GM21619 (cell line): Measurements from ENCODE around the gene RNF223.
A peak's percentile ranks its signal among the peaks of the same experiment; 100 is the strongest.
"Not testable (repeated sequence)": the region's sequence is repeated elsewhere in the genome, so short reads cannot be mapped to it uniquely, and the experiment has no call there.

Experiments used
- ATAC-seq: cut with Tn5 transposase; IDR thresholded peaks from one replicate; pipeline ENCODE4 v1.9.1; 2021; ENCODE audit not compliant: unreplicated experiment

Gene RNF223

DNA sequence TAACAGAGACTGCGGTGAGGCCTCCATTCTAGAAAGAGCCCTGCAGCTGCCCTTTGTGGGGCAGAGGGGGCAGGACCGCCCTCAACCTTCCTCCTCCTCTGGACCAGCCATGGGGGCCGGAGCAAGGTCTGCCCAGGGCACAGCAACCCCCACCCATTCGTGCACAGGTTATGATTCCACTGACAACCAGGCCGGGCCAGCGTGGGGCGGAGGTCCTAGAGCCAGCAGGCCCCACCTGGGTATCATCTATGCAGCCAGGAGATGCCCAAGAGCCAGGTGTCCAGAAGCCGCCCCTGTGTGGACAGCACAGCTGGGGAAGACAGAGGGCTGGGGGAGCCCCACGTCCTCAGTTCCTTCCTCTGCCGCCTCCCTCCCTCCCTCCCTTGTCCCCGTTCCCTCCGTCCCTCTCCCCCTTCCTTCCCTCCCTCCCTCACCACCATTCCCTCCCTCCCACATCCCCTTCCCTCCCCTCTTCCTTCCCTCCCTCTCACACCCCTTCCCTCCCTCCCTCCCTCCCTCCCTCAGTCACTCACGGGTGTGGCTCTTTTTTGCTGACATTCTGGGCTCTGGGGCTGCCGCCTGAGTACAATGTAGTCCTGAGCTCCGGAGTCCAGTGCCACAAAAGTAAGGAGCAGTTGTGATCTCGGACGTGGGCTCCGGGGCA is 12.3 kb downstream of the RNF223 start:
- no peak for ATAC-seq

DNA sequence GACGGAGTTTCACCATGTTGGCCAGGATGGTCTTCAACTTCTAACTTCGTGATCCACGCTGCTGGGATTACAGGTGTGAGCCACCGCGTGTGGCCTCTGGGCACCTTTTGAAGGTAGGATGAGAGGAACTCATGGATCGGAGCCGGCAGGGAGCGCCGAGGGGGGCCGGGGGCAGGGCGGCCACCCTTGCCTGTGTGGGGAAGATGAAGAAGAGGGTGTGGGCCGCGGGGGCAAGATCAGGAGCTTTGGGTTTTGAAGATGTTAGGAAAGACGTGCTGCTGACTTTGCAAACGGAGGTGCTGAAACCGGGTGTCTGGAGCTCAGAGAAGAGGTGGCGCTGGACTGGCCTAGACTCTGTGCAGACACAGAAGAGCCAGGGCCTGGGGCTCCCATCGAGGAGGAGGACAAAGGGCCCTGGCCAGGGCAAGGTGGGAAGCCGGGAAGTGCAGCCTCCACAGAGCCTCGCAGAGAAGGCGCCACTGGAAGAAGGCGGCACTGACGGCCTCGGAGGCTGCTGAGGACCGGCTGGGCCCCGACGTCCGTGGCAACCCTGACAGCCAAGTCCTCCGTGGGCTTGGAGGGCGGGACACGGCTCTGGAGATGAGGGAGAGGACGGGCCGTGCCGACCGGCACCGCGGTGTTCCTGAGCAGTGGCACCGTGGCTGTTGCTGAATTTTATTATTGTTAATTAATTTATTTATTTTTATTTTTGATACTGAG is 13.7 kb downstream of the RNF223 start:
- no peak for ATAC-seq

DNA sequence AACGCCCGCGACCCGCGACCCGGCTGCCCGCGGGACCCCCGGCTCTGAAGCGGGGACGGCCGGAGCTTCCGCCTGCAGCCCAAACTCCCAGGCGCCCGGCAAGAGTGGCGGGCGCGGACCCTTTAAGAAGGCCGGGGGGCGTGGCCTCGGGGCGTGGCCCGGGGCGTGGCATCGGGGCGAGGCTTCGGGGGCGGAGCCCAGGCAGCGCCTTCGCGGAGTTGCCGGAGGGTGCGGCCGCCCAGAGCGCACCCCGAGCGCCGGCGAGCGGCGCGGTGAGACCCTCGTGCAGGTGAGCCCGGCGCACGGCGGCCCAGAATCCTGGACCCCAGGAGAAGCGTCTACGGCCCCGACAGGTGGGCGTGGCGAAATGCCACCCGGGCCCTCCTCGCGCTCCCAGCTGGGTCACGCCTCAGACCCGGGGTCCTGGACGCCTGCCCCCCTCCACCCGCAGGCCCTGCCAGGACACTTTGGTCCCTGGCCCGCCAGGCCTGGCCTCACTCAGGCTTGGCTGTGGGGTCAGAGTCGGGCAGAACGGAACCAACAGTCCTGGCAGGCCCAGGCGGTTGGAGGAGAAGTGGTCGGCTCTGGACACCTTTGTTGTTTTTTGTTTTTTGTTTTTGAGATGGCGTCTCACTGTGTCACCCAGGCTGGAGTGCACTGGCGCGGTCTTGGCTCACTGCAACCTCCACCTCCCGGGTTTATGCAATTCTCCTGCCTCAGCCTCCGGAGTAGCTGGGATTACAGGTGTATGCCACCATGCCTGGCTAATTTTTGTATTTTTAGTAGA is 14.4 kb downstream of the RNF223 start:
- ATAC-seq: peak; percentile 58

DNA sequence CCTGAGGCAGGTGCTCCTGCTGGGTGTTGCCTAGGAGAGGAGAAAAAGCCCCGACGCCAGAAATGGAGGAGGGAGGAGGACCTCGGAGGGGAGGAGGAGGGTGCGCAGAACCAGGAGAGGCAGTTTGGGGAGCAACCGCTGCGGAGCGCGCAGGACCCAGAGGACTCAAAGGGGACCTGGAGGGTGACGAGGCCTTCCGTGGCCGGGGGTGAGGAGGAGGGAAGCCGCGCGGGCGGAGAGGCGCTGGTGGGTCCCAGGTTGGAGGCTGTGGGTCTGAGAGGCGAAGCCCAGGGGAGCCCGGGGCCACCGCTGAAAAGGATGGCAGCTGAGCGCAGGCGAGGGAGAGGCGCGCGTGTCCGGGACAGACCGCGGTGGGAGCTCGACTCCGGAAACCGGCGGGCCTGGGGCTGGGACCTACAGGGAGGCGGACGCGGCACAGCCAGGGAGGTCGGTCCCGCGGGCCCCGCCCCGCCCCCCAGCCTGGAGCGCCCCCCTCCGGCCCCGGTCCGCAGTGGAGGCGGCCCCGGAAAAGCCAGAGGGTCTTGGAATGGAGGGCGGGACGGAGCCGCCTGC is 15.1 kb downstream of the RNF223 start:
- ATAC-seq: peak; percentile 41

DNA sequence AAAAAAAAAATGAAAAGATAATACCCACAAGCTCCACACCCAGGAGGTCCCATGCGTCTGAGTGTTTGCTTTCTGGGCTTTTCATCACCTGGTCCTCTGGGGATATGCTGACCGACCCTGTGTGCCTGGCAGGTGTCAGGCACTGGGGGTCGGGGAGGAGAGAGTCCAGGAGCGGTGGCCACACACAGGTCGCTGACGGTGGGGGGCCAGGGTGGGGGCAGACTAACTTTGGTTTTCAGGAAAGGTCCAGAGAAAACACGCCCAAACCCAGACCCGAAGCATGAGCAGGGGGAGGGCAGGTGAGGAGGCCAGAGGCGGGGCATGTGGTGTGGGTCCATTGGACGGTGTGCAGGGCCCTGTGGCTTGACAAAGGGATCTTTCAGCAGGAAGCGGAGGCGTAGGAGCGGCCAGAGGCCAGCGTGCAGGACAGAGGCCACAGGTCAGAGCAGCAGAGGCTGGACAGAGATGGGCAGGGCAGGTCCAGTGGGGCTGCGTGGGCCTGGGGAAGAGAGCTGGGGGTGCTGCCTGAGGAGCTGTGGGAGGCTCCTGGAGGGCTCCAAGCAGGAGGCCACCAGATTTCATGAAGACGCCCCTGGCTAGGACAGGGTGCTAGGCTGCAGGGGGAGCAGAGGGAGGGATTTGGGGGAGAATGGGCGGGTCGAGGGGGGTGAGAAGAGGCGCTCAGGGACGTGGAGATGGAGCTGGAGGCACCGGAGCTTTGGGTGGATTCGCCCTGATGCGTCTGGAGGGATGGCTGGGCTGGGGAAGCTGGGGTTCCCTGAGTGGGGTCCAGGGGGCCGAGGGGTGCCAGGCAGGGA is 15.8 kb downstream of the RNF223 start:
- no peak for ATAC-seq

DNA sequence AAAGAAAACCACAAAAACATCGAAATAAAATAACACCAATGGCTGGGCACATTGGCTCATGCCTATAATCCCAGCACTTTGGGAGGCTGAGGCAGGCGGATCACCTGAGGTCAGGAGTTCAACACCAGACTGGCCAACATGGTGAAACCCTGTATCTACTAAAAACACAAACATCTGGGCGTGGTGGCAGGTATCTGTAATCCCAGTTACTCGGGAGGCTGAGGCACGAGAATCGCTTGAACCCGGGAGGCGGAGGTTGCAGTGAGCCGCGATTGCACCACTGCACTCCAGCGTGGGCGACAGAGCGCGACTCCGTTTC is 16.4 kb downstream of the RNF223 start:
- ATAC-seq: not testable (repeated sequence)

DNA sequence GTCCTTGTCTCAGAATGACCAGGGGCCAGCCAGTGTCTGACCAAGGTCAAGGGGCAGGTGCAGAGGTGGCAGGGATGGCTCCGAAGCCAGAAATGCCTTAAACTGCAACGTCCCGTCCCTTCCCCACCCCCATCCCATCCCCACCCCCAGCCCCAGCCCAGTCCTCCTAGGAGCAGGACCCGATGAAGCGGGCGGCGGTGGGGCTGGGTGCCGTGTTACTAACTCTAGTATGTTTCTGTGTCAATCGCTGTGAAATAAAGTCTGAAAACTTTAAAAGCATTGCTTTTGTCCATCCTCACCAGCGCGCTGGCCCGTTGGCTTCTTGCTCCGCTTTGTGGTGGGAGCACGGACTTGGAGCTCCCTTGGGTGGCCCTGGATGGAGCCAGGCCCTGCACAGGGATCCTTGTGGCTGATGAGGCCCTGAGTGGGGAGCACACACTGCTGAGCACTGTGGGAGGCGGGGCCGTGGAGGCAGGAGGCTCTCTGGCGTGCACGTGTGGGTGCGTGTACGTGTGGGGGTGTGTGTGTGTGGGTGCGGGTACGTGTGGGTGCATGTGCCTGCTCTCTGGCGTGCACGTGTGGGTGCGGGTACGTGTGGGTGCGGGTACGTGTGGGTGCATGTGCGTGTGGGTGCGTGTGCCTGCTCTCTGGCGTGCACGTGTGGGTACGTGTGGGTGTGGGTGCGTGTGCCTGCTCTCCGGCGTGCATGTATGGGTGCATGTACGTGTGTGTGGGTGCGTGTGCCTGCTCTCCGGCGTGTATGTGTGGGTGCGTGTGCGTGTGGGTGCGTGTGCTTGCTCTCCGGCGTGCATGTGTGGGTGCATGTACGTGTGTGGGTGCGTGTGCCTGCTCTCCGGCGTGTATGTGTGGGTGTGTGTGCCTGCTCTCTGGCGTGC is 18.0 kb downstream of the RNF223 start:
- no peak for ATAC-seq

DNA sequence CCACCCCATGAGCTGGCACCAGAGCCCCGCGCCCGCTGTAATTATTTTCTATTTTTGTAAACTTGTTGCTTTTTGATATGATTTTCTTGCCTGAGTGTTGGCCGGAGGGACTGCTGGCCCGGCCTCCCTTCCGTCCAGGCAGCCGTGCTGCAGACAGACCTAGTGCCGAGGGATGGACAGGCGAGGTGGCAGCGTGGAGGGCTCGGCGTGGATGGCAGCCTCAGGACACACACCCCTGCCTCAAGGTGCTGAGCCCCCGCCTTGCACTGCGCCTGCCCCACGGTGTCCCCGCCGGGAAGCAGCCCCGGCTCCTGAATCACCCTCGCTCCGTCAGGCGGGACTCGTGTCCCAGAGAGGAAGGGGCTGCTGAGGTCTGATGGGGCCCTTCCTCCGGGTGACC is 19.1 kb downstream of the RNF223 start:
- ATAC-seq: no peak

DNA sequence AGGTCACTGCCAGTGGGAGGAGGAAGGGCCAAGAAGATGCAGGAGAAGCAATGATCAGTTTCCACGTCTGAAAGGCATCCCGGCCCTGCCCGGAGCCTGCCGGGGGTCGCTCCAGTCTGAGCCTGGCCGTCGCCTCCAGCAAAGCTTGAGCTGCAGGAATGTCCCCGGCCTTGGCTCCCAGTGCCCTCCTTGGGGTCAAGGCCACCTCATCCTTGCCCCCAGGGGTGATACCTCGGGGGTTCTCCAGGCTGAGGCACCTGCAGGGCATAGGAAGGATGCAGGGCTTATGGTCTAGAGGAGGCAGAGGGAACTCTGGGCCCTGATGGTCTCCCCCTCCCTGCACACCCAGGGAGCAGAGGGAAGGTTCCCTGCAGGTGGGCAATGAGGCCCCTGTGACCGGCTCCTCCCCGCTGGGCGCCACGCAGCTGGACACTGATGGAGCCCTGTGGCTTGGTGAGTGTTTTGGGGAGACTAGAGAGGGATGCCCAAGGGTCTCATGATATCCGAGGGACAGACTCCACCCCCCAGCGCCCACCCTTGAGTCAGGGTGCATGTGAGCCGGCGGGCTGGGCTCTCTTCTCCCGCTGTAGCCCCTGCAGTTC is 19.9 kb downstream of the RNF223 start:
- ATAC-seq: no peak

DNA sequence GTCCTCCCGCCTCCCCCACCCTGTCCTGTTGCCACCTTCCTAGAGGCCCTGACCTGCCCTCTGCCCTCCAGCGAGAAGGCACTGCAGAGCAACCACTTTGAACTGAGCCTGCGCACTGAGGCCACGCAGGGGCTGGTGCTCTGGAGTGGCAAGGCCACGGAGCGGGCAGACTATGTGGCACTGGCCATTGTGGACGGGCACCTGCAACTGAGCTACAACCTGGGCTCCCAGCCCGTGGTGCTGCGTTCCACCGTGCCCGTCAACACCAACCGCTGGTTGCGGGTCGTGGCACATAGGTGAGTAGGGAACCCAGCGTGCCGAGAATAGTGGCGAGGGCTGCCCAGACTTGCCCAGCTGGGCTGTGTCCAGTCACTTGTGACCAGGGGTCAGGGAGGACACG is 20.4 kb downstream of the RNF223 start:
- ATAC-seq: no peak

DNA sequence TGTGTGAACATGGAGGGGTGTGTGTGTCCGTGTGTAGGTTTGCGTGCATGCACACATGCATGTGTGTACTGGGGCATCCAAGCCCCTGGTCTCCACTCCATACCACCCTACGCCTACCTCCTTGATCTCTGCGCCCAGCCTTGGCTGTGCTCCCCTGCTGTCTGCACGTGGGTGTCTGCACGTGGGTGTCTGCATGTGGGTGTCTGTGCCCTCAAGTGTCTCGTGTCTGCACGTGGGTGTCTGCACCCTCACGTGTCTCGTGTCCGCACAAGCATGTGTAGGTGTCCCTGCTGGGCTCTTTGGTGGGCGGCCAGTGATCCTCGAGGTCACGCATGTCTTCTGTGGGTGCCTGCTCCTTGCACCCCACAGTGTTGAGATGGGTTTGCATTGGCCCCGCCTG is 21.1 kb downstream of the RNF223 start:
- no peak for ATAC-seq

DNA sequence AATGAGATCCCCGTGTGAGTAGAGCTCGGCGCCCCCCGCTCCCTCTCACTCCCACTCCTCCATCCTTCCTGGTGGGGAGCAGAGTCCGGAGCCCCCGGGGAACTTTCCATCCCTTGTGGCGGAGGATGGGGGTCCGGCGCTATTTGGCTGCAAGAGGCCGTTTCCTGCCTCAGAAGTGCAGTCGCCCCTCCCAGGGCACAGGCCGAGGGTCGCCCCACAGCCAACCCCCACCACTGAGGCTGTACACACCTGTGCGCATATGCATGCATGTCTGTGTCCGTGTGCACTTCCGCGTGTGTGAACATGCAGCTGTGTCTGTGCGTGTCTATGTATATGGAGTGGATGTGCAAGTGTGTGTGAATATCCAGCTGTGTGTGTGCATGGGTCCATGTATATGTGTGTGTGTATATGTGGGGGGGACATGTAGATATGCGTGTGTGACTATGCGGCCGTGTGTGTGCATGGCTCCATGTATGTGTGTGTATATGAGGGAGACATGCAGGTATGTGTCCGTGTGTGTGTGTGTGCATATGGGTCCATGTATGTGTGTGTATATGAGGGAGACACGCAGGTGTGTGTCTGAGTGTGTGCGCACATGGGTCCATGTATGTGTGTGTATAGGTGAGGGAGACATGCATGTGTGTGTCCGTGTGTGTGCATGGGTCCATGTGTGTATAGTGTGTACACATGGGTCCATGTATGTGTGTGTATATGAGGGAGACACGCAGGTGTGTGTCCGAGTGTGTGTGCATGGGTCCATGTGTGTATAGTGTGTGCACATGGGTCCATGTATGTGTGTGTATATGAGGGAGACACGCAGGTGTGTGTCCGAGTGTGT is 21.9 kb downstream of the RNF223 start:
- ATAC-seq: no peak

DNA sequence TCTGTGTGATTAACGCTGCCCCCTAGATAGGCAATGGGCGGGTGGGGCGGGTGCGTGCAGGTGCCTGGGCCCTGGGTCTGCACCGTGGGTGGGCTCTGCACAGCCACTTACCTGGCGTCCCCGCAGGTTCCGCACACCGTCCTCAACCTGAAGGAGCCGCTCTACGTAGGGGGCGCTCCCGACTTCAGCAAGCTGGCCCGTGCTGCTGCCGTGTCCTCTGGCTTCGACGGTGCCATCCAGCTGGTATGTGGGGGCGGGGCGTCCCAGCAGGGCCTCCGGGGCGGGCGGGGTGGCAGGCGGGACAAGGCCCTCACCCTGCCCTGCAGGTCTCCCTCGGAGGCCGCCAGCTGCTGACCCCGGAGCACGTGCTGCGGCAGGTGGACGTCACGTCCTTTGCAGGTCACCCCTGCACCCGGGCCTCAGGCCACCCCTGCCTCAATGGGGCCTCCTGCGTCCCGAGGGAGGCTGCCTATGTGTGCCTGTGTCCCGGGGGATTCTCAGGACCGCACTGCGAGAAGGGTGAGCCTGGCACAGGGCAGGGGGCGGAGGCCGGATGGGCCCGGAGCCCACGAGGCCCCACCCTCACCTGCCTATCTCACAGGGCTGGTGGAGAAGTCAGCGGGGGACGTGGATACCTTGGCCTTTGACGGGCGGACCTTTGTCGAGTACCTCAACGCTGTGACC is 22.8 kb downstream of the RNF223 start:
- no peak for ATAC-seq

DNA sequence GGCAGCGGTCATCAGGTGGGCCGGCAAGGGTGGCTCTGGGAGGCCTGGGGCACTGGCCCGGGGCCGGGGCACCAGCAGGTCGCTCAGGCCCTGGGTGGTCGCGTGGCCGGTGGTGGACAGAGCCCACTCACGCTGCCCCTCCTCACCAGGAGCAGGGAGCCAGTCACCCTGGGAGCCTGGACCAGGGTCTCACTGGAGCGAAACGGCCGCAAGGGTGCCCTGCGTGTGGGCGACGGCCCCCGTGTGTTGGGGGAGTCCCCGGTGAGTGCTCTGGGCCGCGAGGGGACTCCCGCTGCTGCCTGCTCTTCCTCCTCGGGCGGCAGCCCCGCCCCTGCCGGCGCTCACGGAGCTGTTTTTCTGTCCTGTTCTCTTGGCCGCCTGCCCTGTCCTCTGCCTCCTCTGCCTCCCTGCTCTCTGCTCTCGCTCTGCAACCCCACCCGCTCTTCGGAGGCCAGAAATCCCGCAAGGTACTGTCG is 23.5 kb downstream of the RNF223 start:
- no peak for ATAC-seq

DNA sequence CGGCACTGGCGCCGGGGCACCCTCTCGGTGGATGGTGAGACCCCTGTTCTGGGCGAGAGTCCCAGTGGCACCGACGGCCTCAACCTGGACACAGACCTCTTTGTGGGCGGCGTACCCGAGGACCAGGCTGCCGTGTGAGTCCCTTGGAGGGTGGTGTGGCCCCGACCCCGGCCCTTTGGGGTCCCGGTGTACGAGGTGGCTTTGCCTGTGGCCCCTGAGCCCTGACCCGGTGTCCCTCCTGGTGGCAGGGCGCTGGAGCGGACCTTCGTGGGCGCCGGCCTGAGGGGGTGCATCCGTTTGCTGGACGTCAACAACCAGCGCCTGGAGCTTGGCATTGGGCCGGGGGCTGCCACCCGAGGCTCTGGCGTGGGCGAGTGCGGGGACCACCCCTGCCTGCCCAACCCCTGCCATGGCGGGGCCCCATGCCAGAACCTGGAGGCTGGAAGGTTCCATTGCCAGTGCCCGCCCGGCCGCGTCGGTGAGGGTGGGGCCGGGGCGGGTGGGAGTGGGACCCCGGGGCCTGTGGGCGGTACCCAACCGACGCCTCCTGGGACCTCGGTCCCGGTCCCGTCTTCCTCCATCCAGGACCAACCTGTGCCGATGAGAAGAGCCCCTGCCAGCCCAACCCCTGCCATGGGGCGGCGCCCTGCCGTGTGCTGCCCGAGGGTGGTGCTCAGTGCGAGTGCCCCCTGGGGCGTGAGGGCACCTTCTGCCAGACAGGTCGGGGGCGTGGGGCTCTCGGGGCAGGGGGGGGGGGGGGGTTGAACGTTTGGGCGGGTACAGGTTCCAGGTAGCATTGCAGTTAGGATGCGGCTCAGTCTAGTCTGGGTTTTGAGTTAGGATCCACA is 24.6 kb downstream of the RNF223 start:
- ATAC-seq: no peak

DNA sequence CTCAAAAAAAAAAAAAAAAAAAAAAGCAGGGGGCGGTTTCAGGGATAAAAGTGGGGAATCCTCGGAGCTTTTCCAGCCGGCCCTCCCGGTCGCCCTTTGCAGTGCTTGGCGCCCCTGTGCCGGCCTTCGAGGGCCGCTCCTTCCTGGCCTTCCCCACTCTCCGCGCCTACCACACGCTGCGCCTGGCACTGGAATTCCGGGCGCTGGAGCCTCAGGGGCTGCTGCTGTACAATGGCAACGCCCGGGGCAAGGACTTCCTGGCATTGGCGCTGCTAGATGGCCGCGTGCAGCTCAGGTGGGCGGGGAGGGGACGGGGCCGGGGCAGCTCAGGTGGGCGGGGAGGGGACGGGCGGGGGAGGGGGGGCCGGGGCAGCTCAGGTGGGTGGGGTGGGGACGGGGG is 25.3 kb downstream of the RNF223 start:
- ATAC-seq: no peak

DNA sequence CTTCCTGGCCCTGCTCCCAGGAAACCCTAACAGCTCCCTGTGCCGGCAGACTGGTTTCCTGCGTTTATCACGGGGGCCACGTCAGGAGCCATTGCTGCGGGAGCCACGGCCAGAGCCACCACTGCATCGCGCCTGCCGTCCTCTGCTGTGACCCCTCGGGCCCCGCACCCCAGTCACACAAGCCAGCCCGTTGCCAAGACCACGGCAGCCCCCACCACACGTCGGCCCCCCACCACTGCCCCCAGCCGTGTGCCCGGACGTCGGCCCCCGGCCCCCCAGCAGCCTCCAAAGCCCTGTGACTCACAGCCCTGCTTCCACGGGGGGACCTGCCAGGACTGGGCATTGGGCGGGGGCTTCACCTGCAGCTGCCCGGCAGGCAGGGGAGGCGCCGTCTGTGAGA is 26.1 kb downstream of the RNF223 start:
- no peak for ATAC-seq
